IPS DF 19.7 (cell line): Measurements from ENCODE around the gene GLCCI1.
"Not testable (repeated sequence)": the region's sequence is repeated elsewhere in the genome, so short reads cannot be mapped to it uniquely, and the experiment has no call there.

Source experiments
- DNase-seq: peaks from one replicate; pipeline ENCODE4 v3.0.0-alpha.2; 2013; ENCODE audit warnings: low read depth, low spot score

Gene GLCCI1

DNA sequence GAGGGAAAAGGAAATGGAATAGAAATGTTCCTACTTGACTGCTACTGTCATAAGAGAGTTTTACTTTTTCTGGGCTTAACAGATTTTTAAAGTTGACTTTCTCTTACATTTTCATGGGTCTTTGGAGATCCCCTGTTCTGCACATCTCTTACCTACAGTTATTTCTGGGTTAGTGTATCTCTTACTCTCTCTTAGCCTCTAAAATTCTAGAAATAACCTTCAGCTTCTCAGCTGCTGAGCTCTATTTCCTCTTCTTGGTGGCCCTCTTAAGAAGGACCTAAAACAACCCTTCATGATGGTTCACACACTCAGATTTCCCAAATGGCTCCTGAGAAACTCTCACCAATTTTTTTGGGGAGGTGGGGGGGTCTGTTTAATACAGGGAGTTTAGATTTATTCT, 79.5 kb downstream of the GLCCI1 start:
- not testable (repeated sequence) for DNase-seq

DNA sequence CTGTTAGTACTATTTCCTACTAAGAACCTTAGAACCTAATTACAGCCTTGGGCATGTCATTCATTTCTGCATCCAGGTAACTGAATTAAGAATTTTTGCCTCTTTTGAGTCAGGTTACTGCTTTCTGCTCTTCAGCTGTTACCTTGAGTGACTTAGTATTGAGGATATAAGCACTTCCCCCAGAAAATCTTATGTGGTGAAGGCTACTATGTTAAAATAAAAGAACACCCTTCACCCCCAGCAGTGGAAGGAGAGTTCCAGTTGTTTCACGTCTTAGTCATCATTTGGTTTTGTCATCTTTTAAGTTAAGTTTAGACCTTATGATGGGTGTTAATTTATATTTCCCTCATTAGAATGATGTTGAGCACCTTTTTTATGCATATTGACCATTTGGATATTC, 82.8 kb downstream of the GLCCI1 start:
- DNase-seq, result no peak

DNA sequence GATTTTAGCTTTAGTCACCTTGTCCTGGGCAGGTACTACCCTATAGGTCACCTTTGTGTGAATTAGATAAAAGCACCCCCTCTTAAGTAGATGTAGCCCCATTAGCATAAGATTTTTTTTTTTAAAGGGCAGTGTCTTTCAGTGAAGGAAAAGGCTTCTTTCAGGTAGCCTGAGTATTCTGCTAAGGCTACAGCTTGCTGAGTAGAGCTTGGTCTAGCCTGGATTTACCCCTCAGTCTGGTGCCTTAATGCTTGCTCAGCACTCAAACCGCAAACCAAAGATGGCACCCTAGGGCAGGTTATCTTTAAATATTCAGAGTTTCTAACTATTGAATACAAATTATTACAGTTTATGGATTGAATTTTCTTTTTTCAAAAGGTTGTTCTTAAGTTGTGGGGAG, 83.4 kb downstream of the GLCCI1 start:
- DNase-seq, result no peak

DNA sequence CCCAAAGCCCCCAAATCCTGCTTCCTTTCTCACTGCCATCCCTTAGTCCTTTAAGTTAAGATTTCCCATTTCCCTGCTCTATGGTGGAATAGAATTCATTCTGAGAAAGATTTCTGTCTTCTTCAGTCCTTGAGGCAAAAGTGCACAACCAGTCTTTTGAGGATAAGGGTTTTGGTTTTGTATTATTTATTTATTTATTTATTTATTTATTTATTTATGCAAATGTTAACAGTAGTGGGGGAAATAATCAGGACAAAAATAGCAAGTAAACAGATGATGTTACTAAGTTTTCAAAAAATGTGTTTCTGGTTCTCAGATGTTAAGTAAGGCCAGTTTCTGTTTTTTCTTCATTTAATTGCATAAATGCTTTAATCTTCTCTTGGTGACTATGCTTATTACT, 84.2 kb downstream of the GLCCI1 start:
- DNase-seq, result no peak

DNA sequence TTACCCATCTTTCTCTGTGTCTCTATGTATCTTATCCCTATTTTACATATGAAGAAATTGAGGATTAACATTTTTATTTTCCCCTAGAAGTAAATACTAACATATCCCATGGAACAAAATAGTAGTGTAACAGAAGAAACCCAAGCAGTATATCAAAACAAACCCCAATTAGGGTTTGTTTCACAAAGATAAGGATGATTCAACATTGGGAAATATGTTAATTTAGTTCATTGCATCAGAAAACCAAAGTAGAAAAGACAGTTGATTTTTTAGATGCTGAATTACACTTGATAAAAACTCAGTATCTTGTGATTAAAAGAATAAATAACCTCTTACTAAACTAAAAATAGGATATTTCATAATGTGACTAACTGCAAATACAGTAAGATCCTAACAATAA, 87.8 kb downstream of the GLCCI1 start:
- DNase-seq, result no peak

DNA sequence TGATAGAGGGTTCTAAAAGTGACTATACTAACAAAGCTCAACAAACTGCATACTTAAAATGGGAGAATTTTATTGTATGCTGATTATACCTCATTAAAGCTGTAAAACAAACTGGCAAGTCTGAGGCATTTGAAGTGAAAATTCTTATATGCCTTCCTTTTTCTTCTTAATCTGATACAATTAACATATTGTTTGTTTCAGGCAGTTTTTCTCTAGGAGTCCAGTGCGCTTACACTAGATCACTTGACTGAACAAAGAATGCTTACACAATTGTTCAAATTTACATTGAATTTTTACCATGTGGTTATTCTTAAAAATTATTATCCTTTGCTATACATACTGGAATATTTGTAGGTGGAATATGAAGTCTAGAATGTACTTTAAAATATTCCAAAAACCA, 89.0 kb downstream of the GLCCI1 start:
- DNase-seq, result no peak

DNA sequence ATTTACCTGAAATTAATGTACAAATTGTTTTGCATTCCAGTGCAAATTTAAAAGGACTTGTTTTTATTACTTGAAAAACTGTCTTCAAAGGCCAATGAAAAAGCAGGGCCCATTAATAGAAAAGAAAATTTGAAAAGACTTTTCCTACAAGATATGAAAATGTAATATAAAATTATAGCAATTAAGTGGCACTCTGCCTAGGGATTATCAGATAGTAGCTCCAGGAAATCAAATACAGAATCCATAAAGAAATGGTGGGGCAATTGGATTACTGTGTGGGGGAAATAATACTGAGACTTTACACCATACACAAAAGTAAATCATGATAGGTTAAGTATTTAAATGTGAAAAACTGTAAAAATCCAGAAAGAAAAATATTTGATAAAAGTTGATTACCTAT, 89.7 kb downstream of the GLCCI1 start:
- no peak for DNase-seq

DNA sequence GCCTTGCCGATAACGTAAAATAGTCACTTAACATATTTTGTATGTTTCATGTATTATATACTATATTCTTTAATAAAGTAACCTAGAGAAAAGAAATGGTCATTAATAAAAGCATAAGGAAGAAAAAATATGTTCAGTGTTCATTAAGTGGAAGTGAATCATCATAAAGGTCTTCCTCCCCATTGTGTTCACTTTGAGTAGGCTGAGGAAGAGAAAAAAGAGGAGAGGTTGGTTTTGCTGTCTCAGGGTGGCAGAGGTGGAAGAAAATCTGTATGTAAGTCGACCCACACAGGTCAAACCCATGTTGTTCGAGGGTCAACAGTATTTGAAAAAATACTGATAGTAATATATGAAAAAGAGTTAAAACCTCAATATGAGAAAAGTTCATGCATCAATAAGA, 90.3 kb downstream of the GLCCI1 start:
- no peak for DNase-seq

DNA sequence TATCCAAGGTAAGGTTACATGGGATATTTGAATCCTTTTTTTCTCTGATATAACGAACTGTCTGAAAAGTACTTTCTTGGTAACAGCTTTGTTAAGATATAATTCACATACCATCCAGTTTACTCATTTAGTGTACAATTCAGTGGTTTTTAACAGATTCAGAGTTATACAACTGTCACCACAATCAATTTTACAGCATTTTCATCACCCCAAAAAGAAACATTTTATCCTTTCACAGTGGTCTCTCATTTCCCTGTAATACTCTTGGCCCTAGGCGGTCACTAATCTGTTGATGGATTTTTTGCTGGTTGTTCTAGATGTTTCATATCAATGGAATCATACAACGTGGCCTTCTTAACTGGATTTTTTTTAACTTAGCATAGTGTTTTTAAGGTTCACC, 91.6 kb downstream of the GLCCI1 start:
- DNase-seq, result no peak

DNA sequence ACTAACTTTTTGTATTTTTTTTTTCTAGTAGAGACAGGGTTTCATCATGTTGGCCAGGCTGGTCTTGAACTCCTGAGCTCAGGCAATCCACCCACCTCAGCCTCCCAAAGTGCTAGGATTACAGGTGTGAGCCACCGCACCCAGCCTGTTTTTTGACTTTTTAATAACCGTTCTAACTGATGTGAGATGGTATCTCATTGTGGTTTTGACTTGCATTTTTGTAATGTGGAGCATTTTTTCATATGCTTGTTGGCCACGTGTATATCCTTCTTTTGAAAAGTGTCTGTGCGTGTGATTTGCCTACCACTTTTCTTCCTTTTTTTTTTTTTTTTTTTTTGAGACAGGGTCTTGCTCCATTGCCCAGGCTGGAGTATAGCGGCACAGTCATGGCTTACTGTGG, 94.7 kb downstream of the GLCCI1 start:
- DNase-seq, result not testable (repeated sequence)

DNA sequence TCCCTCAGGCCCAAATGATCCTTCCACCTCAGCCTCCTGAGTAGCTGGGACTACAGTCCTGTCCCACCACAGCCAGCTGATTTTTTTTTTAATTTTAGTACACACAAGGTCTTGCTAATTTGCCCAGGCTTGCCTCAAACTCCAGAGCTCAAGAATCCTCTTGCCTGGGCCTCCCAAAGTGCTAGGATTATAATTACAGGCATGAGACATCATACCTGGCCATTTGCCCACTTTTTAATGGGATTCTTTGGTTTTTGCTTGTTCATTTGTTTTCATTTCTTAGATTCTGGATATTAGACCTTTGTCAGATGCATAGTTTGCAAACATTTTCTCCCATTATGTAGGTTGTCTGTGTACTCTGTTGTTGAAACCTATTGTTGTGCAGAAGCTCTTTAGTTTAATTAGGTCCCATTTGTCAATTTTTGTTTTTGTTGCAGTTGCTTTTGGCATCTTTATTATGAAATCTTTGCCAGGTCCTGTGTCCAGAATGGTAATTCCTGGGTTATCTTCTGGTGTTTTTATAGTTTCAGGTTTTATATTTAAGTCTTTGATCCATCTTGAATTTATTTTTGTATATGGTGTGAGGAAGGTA, 95.2 kb downstream of the GLCCI1 start:
- no peak for DNase-seq

DNA sequence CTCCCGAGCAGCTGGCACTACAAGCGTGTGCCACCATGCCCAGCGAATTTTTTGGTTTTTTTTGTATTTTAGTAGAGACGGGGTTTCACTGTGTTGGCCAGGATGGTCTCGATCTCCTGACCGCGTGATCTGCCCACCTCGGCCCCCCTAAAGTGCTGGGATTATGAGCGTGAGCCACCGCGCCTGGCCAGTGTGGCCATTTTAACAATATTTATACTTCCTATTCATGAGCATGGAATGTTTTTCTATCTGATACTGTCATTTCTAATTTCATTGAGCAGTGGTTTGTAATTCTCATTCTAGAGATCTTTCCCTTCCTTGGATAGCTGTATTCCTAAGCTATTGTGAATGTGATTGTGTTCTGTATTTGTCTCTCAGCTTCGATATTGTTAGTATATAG, 96.2 kb downstream of the GLCCI1 start:
- no peak for DNase-seq

DNA sequence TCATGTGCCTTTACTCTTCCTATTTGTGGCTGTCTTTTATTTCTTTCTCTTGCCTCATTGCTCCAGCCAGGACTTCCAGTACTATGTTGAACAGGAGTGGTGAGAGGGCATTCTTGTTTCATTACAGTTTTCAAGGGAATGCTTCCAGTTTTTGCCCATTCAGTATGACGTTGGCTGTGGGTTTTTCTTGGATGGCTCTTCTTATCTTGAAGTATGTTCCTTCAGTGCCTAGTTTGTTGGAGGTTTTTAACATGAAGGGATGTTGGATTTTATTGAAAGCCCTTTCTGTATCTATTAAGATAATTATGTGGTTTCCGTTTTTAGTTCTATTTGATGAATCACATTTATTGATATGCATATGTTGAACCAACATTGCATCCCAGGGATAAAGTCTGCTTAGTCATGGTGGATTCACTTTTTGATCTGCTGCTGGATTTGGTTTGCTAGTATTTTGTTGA, 96.8 kb downstream of the GLCCI1 start:
- DNase-seq, result no peak

DNA sequence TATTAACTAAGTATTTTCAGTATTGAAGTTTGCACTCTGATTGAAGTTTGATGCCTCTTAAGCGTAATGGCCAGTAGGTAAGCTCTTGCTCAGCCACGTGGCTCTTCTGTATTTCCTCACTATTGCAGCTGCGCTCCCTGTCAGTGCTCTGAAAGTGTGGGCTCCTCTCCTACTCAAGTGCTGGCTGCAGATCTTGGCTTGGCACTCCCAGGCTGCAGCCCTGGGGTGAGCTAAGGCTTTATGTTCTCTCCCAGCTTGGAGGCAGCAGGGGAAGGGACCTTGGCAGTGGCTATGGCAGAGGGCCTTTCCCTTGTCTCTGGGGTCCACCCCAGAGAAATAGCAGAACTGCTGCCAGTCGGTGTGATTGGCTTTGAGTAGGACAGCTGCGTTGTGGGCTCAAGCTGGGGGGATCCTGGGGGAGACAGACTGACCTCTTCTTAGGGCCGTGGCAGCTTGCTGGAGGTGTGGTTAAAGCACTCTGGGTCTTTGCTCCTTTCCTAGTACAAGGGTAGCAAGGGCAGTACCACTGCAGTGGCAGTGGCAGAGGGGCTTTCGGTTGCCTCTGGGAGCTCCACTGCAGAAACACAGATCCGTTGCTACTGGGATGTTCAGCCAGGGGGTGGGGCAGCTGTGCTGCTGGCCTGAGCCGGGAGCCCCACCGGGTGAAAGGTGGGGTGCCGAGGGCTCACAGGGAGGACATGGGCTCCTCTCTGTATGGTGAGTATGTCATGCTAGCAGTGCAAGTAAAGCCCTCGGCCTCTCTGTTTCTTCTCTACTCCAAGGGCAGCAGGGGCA, 100.5 kb downstream of the GLCCI1 start:
- no peak for DNase-seq

DNA sequence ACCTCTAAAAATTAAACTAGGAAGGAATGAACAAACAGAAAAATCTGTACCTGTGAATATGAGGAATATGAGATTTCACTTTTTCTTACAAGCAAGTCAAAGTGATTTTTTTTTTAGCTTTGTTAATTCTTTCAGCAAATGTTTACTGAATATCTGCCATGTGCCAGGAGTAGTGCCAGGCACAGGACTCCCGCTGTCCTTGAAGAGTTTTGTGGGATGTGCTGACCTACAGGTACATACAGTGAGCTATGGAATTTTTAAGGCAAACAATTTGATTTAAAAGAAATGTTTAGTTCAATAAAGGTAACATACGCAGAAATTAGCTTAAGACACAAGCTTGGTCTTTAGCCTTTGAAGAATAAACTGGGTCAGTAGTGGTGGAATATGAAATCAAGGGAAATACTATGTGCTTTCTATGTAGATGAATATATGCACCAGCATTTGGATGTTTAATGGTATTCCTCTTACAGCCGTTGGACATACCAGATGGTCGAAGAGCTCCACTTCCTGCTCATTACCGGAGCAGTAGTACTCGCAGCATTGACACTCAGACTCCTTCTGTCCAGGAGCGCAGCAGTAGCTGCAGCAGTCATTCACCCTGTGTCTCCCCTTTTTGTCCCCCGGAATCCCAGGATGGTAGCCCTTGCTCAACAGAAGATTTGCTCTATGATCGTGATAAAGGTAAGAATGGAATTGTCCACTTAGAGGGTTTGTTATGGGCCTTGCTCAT, 102.0 kb downstream of the GLCCI1 start:
- no peak for DNase-seq

DNA sequence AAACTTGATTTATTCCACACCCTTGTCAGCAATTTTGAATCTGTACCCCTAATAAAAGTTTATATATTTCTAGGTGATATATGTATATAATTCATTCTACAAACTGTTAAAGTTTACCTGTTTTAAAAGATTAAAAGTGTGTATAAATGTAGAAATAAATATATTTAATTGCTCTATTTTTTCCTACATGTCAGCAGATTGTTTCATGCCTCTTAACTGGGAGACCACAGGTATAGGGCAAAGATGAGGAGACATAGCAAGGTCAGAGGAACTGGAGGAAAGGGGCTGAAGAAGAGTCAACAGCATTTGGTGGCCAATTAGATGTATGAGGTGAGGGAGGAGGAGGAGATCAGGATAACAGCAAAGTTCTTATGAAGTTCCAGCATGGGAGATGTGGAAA, 109.8 kb downstream of the GLCCI1 start:
- DNase-seq, result no peak

DNA sequence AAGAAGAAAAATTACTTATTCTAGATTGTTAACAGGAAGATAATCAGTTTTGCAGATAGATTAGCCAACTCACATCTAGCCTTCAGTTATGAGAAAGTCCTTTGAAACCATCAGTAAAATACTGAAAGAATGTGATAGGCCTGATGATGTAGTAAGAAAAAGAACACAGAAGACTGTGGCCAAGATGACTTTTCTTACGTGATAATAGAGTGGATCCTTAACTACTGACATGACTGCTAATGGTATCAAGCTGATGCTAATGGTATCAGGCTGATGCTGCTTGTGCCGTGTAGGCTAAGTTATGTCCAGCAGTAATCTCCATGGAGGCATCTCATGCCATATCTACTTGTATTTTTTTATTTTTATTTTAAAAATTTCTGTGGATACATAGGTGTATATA, 114.2 kb downstream of the GLCCI1 start:
- DNase-seq, result no peak

DNA sequence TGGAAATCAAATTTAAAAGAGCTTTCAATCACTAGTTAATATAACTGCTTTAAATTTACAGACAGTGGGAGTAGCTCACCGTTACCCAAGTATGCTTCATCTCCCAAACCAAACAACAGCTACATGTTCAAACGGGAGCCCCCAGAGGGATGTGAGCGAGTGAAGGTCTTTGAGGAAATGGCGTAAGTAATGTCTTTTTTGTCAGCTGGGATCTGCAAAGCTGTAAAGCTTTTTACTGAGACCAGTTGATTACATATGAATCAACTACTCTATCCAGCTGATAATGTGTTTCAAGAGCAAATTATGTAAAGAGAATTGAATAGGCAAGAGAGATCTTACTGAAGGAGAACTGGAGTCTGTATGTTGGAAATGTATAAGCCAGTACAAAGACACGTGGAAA, 116.2 kb downstream of the GLCCI1 start:
- DNase-seq, result no peak

DNA sequence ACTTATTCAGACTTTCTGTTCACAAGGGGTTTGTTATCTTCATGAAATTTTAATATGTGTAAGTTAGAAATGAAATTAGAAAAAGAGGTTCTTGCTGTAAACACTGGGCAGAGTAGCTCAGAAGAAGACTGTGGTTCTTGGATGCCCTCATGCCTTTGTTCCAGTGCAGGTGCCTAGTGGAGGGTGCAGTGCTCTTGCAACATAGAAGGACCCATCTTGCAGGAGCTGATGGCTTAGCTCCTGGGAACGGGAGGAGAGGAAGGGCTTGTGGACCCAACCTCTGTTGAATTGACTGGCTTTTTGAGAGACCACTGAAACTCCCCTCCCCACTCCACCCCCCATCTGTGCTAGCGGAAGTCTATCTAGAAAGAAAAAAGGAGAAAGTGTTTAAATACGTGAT, 116.8 kb downstream of the GLCCI1 start:
- no peak for DNase-seq

DNA sequence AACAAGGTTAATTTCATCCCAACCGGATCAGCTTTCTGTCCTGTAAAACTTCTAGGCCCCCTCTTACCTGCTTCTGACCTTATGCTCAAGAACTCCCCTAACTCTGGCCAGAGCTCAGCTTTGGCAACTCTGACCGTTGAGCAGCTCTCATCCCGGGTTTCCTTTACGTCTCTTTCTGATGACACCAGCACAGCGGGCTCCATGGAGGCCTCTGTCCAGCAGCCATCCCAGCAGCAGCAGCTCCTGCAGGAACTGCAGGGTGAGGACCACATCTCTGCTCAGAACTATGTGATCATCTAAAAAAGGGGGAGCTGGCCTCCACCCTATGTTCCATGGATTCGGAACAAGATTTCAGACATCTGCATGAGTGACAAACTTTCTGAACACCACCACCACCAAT, 117.6 kb downstream of the GLCCI1 start:
- no peak for DNase-seq

DNA sequence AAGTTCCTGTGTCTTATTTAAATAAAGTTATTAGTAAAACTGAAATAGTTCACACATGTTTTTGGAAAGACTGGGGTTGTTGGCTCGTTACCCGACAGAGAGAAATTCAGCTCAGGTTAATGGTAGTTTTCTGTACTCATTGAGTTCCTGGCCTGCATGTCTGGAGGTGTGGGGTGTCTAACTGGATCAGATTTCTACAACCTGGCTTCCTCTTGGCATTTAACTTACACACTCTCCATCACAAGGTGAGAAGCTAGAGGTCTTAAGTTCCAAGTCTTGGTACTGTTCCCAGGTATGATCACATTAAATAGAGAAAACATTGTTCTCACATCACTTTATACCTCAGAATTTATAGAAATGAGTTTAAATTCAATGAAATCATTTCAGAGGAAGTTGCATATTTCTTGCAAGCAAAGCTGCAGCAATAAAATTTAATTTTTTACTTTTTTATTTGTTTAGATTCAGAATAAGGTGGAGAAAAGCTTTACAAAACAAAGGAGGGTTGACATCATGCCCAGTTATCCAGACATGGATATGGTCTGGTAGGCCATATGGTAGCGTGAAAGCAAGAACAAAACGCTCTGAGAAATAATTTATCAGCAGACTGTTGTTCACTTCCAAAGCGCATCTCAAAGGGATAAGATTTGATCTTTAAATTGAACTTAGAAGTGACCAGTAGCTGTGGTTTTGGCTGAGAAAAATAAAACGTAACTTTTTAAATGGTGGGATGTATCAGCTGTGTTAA, 120.6 kb downstream of the GLCCI1 start:
- DNase-seq, result no peak

DNA sequence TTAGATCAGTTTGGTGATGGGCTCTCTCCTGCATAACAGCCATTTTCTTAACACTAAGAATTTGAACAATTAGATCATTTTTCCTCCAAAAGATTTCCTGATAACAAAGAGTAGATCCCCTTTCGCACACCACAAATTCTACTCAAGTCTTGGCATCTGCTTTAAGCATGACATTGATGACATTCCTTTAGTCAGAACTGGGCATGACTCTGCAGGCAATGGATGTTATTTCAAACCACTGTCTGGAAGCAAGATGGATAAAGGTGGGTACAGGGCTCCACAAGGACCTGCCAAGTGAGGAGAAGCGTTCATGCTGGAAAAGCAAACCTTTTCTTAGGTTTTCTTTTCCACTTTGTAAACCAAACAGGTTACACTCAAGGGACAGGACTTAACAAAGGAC, 123.5 kb downstream of the GLCCI1 start:
- DNase-seq, result no peak
